Fibroblast of lung (primary cell): ENCODE data around the gene TXNRD2.

Experiments
- EZH2 ChIP-seq: IDR thresholded peaks from 2 replicates; pipeline ENCODE4 v1.5.1; 2012; ENCODE audit warnings: low read length, control low read depth, mild to moderate bottlenecking; ENCODE audit errors: missing control alignments
- TF ChIP-seq, protein P1 (sequence below), 2 donors: IDR thresholded peaks in 1 of 2; conservative IDR thresholded peaks in 1 of 2; 1 replicate in 1 of 2; 2 replicates in 1 of 2; pipeline ENCODE4 v1.5.1; 2011 to 2012; ENCODE audit warnings: low read length in 2 of 2, control low read depth in 1 of 2, inconsistent platforms in 1 of 2, low read depth in 1 of 2, mild to moderate bottlenecking in 1 of 2

DNA sequence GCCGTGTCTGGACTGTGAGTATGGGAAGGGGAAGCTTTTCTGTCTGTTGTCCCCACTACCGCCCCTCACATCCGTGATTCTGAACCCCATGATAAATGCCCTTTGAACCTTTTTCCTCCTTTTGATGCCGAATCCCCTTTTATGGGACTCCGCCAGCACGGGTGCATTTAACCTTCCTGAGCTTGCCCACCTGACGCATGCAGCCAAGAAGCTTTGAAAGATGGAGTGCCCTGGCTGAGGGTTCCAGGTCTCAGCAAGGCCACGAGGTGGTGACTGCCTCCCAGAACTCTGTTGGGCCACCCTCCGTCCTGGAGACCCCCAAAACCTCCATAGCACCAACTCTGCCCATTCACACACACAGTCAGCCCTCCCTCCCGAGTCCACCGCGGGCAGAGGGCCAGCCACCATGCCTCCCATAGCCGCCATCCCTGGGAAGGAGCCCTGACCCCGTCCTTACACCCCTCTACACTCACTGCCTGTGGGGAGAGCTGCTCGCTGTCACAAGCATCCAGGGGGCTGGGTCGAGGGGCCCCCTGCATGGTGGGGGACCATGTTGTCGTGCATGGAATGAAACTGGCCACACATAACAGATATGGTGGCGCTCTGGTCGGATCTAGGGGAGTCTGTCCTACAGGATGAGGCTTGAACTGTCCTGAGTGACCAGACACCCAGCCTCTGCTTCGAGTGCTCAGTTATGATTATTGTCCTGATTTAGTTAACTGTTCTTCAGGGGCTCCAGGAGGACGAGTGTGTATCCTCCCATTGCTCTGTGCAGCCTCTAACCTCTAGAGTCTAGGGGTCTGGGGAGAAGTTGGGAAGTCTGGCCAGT, 868 bp downstream of the TXNRD2 start:
- TF ChIP-seq, protein P1, sequence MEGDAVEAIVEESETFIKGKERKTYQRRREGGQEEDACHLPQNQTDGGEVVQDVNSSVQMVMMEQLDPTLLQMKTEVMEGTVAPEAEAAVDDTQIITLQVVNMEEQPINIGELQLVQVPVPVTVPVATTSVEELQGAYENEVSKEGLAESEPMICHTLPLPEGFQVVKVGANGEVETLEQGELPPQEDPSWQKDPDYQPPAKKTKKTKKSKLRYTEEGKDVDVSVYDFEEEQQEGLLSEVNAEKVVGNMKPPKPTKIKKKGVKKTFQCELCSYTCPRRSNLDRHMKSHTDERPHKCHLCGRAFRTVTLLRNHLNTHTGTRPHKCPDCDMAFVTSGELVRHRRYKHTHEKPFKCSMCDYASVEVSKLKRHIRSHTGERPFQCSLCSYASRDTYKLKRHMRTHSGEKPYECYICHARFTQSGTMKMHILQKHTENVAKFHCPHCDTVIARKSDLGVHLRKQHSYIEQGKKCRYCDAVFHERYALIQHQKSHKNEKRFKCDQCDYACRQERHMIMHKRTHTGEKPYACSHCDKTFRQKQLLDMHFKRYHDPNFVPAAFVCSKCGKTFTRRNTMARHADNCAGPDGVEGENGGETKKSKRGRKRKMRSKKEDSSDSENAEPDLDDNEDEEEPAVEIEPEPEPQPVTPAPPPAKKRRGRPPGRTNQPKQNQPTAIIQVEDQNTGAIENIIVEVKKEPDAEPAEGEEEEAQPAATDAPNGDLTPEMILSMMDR (conservative IDR thresholded peaks at IDR 0.05 in 1 of 2, IDR thresholded peaks at IDR 0.05 in 1 of 2; ENCODE audit: low read depth in 1 of 2, low read length in 2 of 2), result no peak
- no peak for TF ChIP-seq EZH2
